Liver (tissue), 3 donors: ENCODE results near the gene PARD3.

Source experiments
- ATF3 ChIP-seq: IDR thresholded peaks from 2 replicates; pipeline ENCODE4 v1.6.1; 2016; ENCODE audit warnings: antibody characterized with exemption
- CTCF ChIP-seq: fragments of 150-350 bp; IDR thresholded peaks from 2 replicates; pipeline ENCODE4 v1.5.1; 2017; ENCODE audit warnings: improper control_type of control experiment, low read depth, low read length; ENCODE audit not compliant: missing input control
- FOXA1 ChIP-seq: IDR thresholded peaks from 2 replicates; pipeline ENCODE4 v1.6.1; 2016; ENCODE audit warnings: antibody characterized with exemption
- JUND ChIP-seq, 2 donors: IDR thresholded peaks; 2 replicates each; pipeline ENCODE4 v1.6.1; 2016; ENCODE audit warnings: antibody characterized with exemption in 2 of 2
- NR2F2 ChIP-seq: IDR thresholded peaks from 2 replicates; pipeline ENCODE4 v1.6.1; 2016; ENCODE audit warnings: antibody characterized with exemption
- RAD21 ChIP-seq, 2 donors: IDR thresholded peaks; 2 replicates each; pipeline ENCODE4 v1.6.1; 2016; ENCODE audit warnings: antibody characterized with exemption in 2 of 2, mild to moderate bottlenecking in 2 of 2
- REST ChIP-seq: IDR thresholded peaks from 2 replicates; pipeline ENCODE4 v1.6.1; 2016; ENCODE audit warnings: antibody characterized with exemption, mild to moderate bottlenecking
- RXRA ChIP-seq, 2 donors: IDR thresholded peaks; 2 replicates each; pipeline ENCODE4 v1.6.1; 2017 to 2018; ENCODE audit warnings: antibody characterized with exemption in 2 of 2, mild to moderate bottlenecking in 1 of 2
- SP1 ChIP-seq: IDR thresholded peaks from 2 replicates; pipeline ENCODE4 v1.6.1; 2018; ENCODE audit warnings: antibody characterized with exemption, mild to moderate bottlenecking
- TAF1 ChIP-seq: conservative IDR thresholded peaks from 2 replicates; pipeline ENCODE4 v1.6.1; 2016; ENCODE audit warnings: antibody characterized with exemption, mild to moderate bottlenecking
- YY1 ChIP-seq: IDR thresholded peaks from 2 replicates; pipeline ENCODE4 v1.6.1; 2016; ENCODE audit warnings: antibody characterized with exemption, mild to moderate bottlenecking
- ZBTB33 ChIP-seq: IDR thresholded peaks from 2 replicates; pipeline ENCODE4 v1.6.1; 2016; ENCODE audit warnings: antibody characterized with exemption
- donor health status: healthy.
- donor health status: healthy.

GRCh38 chr10:34169677-34170076 lies 645.4 kb downstream of the PARD3 start:
- no peak for TF ChIP-seq TAF1
- no peak for TF ChIP-seq CTCF
- no peak for TF ChIP-seq NR2F2
- no peak for TF ChIP-seq RAD21 (IDR thresholded peaks at IDR 0.05)
- TF ChIP-seq REST = no peak
- no peak for TF ChIP-seq RXRA (IDR thresholded peaks at IDR 0.05)
- TF ChIP-seq ZBTB33 = no peak
- TF ChIP-seq SP1 = no peak
- TF ChIP-seq ATF3 = no peak
- no peak for TF ChIP-seq FOXA1
- no peak for TF ChIP-seq YY1
- no peak for TF ChIP-seq JUND (IDR thresholded peaks at IDR 0.05)
